ENCODE results near the gene MEX3B. TPM values are rescaled to one million over a fixed set of nuclear protein-coding genes. Genes with fewer than 3 reads are reported as not detected.
A peak's percentile ranks its signal among the peaks of the same experiment; 100 is the strongest.
"Not testable (repeated sequence)": the region's sequence is repeated elsewhere in the genome, so short reads cannot be mapped to it uniquely, and the experiment has no call there.

Gene MEX3B
- total RNA-seq, 1 donor from 2014 or later = 49.5 TPM

DNA sequence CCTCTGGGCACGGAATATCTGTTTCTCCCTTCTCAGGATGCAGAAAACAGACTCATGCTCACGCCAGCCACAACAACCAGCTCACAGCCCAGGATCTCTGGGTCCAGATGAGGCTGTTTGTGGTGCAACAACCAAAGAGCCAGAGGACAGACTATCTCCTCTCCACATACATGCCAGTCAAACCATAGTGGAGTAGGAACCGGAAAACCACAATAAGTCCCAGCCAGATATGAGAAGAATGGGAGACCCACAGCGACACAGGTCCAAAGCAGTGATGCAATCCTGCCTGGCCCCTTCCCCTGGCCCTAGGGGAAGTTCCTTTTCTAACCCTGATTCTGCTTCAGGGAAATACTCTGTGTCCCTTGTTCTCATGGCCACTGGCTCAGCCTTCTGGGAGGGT, 27.6 kb downstream of the MEX3B start:
- no peaks in the 10 kb centered on the region for H3K36me3 Mint-ChIP-seq (ENCODE audit: low read depth)
- no peak for DNase-seq (ENCODE audit: low read depth, low spot score)
- H3K4me1 Mint-ChIP-seq = no peaks in the 10 kb centered on the region
- no peak overlapping the region for H3K4me3 Mint-ChIP-seq
- H3K27me3 Mint-ChIP-seq (ENCODE audit: low read depth) = no peaks in the 10 kb centered on the region
- no peaks in the 10 kb centered on the region for H3K9me3 Mint-ChIP-seq
- no peak overlapping the region for H3K27ac Mint-ChIP-seq (ENCODE audit: unreplicated experiment)
- no peak for TF ChIP-seq CTCF (conservative IDR thresholded peaks at IDR 0.05)

DNA sequence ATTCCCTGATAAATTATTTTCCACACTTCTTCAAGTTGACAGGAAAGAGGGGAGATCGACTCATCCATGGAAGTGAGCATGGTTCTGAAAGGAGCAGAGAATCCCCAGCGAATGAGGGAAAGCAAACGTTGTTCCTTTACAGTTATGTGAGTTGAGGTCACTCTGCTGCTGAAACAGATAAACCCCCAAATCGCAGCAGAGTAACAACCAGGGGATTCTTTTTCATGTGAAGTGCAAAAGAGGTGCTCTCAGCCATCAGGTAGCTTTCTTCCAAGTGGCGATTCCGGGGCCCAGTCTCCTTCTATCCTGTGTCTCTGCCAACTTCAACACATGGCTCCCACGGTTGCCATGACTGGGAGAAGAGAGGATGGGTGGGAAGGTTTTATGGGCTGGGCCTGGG, 28.2 kb downstream of the MEX3B start:
- H3K4me1 Mint-ChIP-seq = no peaks in the 10 kb centered on the region

GRCh38 chr15:82014989-82015388, 30.8 kb downstream of the MEX3B start:
- Mint-ChIP-seq H3K9me3 (peaks cover 3% of the 10 kb centered on the region), H3K4me3 (no peak overlapping the region), H3K27ac (ENCODE audit: unreplicated experiment) (no peak overlapping the region), H3K4me1 (no peaks in the 10 kb centered on the region), H3K27me3 (ENCODE audit: low read depth) (no peaks in the 10 kb centered on the region), H3K36me3 (ENCODE audit: low read depth) (no peaks in the 10 kb centered on the region)
- no peak for DNase-seq (ENCODE audit: low read depth, low spot score)
- no peak for TF ChIP-seq CTCF (conservative IDR thresholded peaks at IDR 0.05)

More for the DNA sequence above, 28.2 kb downstream of the MEX3B start:
- Mint-ChIP-seq H3K27ac (ENCODE audit: unreplicated experiment) (no peak overlapping the region), H3K36me3 (ENCODE audit: low read depth) (no peaks in the 10 kb centered on the region), H3K4me3 (no peak overlapping the region), H3K27me3 (ENCODE audit: low read depth) (no peaks in the 10 kb centered on the region), H3K9me3 (no peaks in the 10 kb centered on the region)
- TF ChIP-seq CTCF (conservative IDR thresholded peaks at IDR 0.05) = no peak
- no peak for DNase-seq (ENCODE audit: low read depth, low spot score)

GRCh38 chr15:82012908-82013307, 32.9 kb downstream of the MEX3B start:
- DNase-seq (ENCODE audit: low read depth, low spot score) = no peak
- no peak overlapping the region for H3K27ac Mint-ChIP-seq (ENCODE audit: unreplicated experiment)
- TF ChIP-seq CTCF (conservative IDR thresholded peaks at IDR 0.05) = no peak
- no peaks in the 10 kb centered on the region for H3K36me3 Mint-ChIP-seq (ENCODE audit: low read depth)
- H3K27me3 Mint-ChIP-seq (ENCODE audit: low read depth) = no peaks in the 10 kb centered on the region
- no peak overlapping the region for H3K4me3 Mint-ChIP-seq
- H3K9me3 Mint-ChIP-seq = peaks cover 3% of the 10 kb centered on the region
- H3K4me1 Mint-ChIP-seq = no peaks in the 10 kb centered on the region

DNA sequence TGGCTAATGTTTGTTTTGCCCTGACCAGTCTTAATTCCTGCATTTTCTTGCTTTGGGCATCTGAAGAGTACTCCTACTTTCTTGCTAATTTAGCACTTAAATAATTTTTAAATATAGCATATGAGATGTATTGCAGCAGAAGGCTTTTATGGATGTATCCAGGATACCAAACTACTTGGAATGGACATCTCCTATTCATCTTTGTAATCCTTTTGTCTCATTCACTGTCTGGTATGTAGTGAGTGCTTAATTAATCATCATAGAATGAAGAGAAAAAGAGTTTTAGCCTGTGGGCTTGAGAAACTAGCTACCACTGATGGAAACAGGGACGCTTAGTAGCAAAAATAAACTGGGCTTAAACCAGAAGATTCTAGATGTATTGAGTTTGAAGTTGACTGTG, 40.6 kb downstream of the MEX3B start:
- no peak for TF ChIP-seq CTCF (conservative IDR thresholded peaks at IDR 0.05)
- no peaks in the 10 kb centered on the region for H3K27me3 Mint-ChIP-seq (ENCODE audit: low read depth)
- H3K36me3 Mint-ChIP-seq (ENCODE audit: low read depth) = peaks cover 17% of the 10 kb centered on the region
- H3K9me3 Mint-ChIP-seq = peaks cover 20% of the 10 kb centered on the region
- H3K4me3 Mint-ChIP-seq = no peak overlapping the region
- H3K27ac Mint-ChIP-seq (ENCODE audit: unreplicated experiment) = no peak overlapping the region
- DNase-seq (ENCODE audit: low read depth, low spot score) = no peak
- no peaks in the 10 kb centered on the region for H3K4me1 Mint-ChIP-seq

GRCh38 chr15:82003916-82004315, 41.9 kb downstream of the MEX3B start:
- peaks cover 20% of the 10 kb centered on the region for H3K9me3 Mint-ChIP-seq
- no peak overlapping the region for H3K27ac Mint-ChIP-seq (ENCODE audit: unreplicated experiment)
- H3K27me3 Mint-ChIP-seq (ENCODE audit: low read depth) = no peaks in the 10 kb centered on the region
- peaks cover 17% of the 10 kb centered on the region for H3K36me3 Mint-ChIP-seq (ENCODE audit: low read depth)
- H3K4me3 Mint-ChIP-seq = no peak overlapping the region
- TF ChIP-seq CTCF (conservative IDR thresholded peaks at IDR 0.05) = no peak
- H3K4me1 Mint-ChIP-seq = no peaks in the 10 kb centered on the region
- DNase-seq (ENCODE audit: low read depth, low spot score) = no peak

DNA sequence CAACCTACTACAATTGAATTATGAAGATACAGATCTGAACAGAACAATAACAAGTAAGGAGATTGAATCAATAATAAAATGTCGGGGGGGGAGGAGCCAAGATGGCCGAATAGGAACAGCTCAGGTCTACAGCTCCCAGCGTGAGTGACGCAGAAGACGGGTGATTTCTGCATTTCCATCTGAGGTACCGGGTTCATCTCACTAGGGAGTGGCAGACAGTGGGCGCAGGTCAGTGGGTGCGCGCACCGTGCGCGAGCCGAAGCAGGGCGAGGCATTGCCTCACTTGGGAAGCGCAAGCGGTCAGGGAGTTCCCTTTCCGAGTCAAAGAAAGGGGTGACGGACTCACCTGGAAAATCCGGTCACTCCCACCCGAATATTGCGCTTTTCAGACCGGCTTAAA, 50.7 kb downstream of the MEX3B start:
- H3K9me3 Mint-ChIP-seq = peaks cover 18% of the 10 kb centered on the region
- DNase-seq (ENCODE audit: low read depth, low spot score) = peak; percentile 9
- H3K4me1 Mint-ChIP-seq = peaks cover 16% of the 10 kb centered on the region
- H3K27me3 Mint-ChIP-seq (ENCODE audit: low read depth) = not testable (repeated sequence)
- peak overlapping the region; percentile 85 for H3K4me3 Mint-ChIP-seq
- H3K36me3 Mint-ChIP-seq (ENCODE audit: low read depth) = peaks cover 28% of the 10 kb centered on the region
- H3K27ac Mint-ChIP-seq (ENCODE audit: unreplicated experiment) = peak overlapping the region; percentile 98
